ENCODE measurements around the gene AKR1B15.
"Not testable (repeated sequence)": the region's sequence is repeated elsewhere in the genome, so short reads cannot be mapped to it uniquely, and the experiment has no call there.

Gene AKR1B15

DNA sequence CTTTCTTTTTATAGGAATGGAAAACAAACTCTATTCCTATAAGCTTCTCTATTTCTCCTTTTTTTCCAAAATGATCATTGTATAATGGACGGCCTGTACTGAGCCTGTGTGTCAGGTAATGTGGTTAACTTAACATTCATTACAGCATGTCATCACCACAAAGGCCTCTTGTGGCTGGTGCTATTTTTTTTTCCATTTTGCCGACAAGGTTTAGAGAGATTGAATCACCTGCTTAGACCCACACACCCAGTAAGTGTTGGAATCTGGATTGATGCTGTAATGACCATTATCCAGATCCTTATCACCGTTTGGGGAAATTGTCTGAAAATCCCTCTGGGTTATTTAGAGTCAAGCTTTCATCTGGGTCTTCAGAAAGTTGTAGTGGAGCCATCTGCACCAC, 18.5 kb downstream of the AKR1B15 start:
- DNase-seq: no peak

DNA sequence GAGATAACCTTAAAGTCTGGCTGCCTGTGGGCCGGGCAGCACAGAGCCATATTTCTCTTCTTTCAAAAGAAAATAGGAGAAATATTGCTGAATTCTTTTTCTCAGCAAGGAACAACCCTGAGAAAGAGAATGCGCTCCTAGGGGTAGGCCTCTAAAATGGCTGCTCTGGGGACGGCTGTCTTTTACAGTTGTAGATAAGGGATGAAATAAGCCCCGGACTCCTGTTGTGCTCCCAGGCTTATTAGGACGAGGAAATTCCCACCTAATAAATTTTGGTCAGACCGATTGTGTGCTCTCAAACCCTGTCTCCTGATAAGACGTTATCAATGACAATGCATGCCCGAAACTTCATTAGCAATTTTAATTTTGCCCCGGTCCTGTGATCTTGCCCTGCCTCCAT, 21.1 kb downstream of the AKR1B15 start:
- not testable (repeated sequence) for DNase-seq

DNA sequence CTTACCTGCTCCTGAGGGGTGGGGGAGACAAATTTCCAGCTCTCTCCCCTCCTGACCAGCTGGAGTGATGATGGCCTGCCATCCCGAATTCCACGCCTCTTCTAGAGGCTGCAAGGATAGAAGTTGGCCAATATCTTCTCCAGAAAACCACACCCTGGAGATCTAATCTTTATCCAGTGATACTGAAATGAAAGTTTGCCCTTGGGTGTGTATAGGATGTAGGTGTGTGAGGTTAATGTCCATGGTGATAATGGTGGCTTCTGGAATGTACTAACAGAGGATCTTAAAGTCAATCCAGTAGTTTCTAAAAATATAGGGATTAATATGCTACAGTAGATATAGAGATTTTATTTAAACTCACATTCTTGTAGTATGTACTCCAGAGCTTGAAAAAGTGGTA, 22.2 kb downstream of the AKR1B15 start:
- DNase-seq: no peak

DNA sequence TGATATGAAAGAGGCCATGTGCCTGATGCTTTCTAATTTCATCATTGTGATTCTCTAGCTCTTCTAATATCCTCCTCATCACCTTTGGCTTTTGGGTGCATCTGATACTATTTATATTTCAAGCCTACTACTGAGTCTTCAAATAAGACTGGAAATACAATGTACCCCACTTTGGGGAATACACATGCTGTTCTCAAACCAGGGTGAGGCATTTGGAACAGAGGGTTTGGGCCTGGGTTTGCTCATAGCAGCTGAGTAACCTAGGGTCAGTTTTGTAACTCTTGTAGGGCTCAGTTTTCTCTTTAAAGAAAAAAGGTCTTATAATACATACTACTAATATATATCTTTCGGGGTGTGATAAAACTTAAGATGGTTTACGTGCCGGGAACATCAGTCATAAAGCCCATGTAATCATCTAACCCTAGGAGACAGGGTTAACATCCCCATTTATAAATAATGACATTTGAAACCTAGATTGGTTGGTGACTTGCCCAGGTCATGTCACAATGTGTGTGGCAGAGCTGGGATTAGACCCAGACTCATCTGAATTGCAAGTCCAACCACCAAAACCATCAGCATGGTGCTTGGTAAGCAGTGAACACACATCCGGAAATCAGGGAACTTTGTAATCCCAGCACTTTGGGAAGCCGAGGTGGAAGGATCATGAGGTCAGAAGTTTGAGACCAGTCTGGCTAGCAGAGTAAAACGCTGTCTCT, 23.0 kb downstream of the AKR1B15 start:
- DNase-seq: no peak

DNA sequence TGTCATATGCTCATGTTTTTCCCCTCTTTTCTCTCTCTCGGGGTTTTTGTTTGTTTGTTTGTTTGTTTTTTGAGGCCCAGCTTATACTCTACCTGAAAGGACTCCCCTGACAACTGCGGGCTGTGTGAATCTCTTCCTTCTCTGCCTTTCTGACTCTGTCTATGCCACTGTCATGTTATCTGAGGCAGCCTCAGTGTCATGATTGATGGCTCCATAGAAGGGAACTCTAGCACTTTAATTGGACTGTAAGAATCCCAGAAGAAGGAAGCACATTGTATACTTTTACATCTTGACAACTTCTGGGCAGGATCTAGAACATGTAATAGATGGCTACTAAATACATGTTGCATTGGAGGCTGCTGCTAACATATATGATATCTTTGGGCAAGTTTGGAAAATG, 25.4 kb downstream of the AKR1B15 start:
- DNase-seq: no peak

DNA sequence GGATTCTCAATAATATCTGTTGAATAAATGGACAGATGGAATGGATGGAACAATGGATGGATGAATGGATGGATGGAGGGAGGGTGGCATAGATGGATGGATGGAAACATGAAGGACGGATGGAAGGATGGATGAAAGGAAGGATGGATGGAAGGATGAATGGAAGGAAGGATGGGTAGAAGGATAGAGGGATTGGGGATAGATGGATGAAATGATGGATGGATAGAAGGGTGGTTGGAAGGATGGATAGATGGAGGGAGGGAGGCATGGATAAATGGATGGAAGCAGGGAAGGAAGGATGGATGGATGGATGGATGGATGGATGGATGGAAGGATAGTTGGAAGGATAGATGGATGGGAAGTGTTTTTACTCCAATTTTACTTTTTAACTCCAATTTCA, 35.4 kb downstream of the AKR1B15 start:
- no peak for DNase-seq

DNA sequence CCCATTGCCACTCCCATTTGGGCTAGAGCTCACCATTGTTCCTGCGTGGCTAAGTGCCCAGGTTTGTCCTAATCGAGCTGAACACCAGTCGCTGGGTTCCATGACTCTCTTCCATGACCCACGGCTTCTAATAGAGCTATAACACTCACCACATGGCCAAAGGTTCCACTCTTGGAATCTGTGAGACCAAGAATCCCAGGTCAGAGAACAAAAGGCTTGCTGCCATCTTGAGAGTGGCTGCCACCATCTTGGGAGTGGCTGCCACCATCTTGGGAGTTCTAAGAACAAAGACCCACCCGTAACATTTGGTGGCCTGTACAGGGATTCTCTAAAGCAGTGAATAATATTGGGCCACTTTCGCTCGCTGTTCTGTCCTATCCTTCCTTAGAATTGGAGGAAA, 37.0 kb downstream of the AKR1B15 start:
- DNase-seq: no peak

DNA sequence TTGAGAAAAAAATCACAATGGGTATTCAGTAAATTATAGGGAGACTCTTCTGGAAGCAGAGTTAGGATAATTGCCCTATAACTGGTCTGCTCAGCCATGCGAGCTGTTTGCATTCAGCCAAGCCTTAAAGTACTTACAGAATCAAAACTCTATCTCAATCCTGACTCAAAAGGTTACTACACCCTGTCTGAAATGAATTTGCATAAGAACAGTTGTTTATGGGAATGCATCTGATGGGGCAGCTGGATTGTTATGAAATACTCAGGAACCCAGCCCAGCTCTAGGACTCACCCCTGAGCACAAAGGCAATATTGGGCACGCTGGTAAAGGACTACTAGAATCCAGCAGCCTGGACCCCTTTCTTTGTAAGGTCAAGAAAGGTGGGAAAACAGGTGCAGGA, 38.8 kb downstream of the AKR1B15 start:
- no peak for DNase-seq

DNA sequence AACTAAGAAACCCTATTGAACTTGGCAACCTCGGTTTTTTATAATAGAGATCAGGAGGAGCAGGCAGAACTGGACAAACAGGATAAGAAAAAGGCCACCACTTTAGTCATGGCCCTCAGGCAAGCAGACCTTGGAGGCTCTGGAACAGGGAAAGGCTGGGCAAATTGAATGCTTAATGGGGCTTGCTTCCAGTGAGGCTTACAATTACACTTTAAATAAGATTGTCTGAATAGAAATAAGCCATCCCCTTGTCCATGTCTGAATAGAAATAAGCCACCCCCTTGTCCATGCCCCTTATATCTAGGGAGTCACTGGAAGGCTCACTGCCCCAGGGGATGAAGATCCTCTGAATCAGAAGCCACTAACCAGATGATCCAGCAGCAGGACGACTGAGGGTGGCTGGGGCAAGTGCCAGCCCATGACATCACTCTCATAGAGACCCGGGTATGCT, 40.6 kb downstream of the AKR1B15 start:
- DNase-seq: no peak

DNA sequence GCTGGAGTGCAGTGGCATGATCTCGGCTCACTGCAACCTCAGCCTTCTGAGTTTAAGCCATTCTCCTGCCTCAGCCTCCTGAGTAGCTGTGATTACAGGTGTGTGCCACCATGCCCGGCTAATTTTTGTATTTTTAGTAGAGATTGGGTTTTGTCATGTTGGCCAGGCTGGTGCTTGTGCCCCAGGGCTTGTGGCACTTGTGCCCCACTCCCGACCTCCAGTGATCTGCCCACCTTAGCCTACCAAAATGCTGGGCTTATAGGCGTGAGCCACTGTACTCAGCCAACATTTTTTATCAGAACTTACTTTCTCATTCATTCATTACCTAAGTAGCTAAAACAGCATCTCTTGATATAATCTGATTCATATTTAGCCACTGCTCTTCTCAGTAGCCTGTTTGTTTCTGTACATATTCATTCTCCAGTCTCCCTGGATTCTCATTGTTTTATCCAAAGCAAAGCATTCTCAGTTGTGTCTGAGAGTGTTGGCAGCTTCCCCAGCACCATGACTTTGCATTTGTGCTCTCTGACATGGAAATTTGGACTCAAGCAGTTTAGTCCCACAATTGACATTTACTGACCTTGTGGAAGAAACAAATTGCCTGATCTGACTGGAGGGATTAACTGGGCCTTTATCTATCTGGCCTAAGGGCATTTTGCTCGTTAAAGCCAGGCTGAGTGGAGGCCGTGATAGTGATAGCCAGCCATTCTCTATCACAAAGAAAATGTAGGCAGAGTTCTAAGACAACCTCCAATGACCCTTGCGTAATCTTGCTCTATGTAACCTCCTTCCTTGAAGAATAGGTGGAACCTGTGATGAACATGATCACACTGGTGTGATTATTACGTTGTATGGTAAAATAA, 44.9 kb downstream of the AKR1B15 start:
- DNase-seq: no peak

DNA sequence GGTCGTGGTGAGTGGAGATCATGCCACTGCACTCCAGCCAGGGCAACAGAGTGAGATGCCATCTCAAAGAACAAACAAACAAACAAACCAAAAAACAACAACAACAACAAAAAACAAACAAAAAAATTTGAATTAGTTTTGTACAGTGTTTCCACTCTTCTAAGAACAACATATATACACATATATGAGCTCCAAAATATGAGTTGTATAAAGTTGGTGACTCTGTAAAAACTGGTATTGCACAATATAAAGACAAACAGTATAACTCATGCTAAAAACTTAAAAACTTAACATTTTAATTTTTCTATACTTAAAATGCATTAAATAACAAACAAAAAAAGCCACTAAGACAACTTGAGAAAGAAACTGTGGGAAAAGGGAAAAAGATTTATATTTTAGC, 46.0 kb downstream of the AKR1B15 start:
- no peak for DNase-seq

DNA sequence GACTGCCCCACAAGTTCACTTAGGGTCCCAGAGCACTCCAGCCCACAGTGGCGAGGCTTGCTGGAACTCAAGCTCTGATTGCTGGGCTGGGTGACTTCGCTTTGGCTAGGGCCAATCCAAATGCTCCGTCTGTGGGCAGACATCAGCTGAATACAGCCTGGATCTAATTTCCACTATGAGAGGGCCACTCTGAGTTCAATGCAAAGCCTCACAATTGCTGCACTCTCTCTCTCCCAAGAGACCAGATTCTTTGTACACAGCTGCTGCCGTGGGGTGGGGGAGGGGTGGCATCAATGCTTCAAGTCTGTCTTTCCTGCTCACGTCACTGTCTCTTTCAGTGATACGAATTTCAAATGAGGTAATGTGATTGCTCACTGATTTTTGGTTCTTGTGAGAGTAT, 50.5 kb downstream of the AKR1B15 start:
- no peak for DNase-seq

DNA sequence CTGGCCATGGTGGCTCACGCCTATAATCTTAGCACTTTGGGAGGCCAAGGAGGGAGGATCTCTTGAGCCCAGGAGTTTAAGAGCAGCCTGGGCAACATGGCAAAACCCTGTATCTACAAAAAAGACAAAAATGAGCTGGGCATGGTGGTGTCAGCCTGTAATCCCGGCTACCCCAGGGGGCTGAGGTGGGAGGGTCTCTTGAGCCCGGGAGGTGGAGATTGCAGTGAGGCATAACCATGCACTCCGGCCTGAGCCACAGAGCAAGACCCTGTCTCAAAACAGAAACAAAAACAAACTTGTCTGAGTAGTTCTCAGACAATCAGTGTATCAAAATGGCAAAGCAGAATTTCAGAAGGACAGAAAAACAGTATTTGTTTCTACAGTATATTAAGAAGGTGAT, 52.5 kb downstream of the AKR1B15 start:
- DNase-seq: no peak

DNA sequence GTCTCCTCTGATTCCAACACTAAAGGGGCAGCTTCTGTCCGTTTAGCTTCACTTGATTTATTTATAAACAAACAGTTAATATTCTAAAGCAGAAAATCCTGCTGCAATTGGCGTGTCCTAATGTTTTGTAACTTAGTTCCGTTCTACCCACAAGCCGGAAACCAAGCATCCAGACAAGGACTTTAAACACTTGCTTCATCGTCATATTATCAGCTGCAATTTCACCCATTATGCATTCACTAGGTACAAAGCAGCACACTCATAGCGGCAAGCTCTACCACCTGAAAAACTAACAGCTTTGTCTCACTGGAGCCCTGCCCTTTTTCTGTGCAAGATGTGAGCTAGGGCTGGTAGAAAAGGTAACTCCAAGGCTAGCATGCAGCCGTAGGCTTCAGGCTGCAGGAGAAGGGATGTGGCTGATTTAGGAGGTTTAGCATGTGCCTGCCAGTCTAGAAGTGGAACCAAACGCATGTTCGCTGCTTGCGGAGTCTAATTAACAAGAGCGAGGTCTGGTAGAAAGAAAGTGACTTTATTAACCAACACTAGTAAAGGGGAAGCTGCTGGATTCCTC, 54.1 kb downstream of the AKR1B15 start:
- DNase-seq: no peak

DNA sequence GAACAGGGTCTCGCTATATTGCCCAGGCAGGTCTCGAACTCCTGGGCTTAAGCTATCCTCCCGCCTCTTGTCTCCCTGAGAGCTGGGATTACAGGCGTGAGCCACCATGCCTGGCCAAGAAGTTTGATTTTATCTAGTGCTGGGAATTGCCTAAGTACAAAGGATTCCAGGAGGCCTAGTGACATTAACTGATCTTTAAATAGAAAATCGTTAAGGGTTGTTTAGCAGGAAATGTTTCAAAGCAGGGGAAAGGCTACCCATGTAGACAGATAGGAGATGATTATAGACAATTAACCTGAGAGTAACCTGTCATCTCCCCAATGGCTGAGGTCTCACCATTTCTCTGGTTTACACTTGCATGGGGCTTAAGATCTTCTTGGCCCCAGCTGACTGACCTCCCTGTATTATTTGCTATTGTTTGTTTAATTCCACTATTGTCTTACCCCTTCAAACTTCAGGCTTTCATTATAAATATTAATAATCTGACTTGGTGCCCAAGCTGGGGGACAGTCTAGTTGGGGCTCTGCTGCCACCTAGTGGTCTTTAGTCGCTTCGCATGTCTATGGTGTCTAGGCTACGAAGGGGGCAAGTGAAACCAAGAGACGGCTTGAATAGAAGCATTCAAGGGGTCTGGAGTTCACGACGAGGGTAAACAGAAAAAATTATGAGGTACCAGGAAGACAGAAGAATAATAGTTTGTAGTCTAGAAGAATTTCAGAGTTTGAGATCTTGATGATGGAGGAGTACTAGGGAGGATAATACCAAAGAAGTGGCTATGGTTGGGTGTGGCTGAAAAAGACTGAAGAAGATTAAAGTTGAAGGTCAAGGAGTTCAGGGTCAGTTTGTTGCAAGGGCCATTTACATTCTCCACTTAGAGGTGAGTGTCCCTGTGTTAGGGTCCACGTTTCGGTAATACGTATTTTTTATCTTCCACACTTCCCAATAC, 57.3 kb downstream of the AKR1B15 start:
- peak; percentile 59 for DNase-seq

DNA sequence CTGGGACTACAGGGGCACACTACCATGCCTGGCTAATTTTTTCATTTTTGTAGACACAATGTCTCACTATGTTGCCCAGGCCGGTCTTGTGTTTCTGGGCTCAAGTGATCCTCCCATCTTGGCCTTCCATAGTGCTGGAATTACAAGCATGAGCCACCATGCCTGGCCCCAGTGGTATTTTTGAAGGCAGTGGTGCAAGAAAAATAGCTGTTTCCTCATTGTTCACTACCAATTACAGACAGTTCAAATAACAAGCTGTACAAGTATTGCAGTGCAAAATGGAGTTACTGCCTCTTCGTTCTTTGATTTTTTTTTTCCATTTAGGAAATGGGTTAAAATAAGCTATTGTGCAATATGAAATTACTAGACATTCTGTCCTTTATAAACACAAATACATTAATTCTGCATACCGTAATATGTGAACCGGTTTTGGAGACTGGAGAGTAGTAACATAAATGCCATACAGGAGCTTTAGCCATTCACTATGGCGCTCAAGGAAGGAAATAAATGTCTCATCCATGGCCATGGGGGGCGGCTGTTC, 62.8 kb downstream of the AKR1B15 start:
- DNase-seq: no peak

DNA sequence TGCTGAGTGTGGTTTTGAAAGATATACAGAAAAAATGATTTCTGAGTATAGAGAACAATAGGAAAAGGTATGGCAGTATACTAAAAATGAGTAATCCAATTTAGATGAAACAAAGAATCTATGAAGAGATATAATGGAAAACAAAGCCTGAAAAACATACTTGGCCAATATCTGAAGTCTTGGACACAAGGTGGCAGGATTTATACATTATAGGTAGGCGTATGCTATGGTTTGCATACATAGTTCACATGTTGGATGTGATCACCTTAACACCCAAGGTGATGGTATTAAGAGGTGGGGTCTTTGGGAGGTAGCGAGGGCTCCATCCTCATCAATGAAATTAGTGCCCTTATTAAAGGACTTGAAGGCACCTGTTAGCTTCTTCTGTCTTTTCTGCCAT, 63.3 kb downstream of the AKR1B15 start:
- no peak for DNase-seq

DNA sequence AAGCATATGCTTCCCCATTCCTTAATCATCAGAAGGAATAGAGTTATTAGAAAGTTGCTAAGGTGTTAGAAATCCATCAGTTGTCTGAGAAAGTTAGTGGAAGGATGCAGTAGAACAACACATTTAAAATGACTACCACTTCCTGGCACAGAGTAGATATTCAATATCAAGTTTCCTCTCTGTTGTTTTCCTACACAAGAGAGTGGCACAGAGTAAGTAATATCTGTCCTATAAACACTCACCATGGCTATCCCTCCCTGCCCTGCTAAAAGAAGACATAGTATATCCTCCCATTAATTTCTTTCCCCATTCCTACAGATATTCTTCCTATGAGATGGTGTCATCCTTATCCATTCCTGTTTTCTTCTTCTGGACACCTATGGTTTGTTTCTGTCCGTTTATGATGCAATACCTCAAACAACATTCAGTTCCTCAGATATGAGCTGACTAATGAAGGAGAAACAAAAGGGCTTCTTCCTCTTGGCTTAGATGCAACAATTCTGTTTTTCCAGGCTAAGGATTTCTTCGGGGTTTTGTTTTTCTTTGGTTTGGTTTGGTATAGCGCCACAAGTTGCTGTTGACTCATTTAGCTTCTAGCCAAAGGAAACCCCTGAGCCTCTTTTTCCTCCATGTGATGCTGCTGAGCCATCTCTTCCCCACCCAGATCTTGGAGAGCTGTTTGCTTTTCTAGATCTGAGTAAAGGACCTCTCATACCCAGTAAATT, 64.9 kb downstream of the AKR1B15 start:
- no peak for DNase-seq

DNA sequence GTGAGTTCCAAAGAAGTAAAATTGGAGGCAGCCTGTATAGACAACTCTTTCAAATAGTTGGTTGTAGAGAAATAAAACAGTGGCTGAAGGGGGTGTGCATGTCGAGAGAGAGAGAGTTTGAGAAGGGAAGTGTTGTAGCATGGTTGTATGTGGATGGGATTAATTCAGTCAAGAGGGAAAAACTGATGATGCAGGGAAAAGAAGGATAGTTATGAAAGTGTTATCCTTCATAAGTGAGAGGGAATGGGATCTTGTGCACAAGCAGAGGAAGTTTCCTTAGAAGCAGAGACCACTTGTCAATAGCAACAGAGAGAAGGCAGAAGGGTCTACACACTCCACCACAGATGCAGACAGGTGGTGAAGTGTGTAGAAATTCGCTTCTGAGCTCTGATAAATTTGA, 67.7 kb downstream of the AKR1B15 start:
- no peak for DNase-seq

DNA sequence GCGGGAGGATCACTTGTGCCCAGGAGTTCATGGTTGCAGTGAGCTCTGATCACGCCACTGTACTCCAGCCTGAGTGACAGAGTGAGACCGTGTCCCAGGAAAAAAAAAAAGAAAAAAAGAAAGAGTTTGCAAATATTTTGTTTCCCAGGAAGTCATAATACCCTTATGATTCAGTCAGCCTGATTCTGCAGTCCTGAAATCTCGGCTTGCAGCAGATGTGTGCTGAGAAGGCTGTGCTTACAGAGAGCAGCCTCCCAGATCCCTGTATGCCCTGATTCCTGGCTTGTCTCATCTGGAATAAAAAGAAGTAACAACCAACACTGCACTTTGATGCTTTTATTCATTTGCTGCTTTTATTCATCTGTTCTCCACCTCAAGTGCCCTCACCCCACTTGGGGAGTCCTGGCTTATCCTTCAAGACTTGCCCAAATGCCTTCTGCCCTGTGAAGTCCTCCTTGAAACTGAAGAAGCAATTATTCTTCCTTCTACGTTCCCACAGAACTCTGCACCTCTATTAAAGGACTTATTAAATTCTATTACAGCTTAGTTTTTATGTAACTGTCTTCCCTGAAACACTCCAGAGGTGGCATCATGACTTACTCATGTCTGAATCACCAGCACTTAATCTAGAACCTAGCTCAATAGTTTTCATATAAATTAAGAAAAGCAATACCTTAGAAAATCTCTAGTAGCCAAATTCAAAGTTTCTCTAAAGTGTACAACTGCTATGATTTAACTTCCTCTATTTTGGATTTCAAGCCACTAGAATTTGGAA, 70.0 kb downstream of the AKR1B15 start:
- no peak for DNase-seq
